Panc1 (cell line): ENCODE measurements around the gene CSTB.

Experiments
- CTCF ChIP-seq: fragments of 450-650 bp; IDR thresholded peaks from 2 replicates; pipeline ENCODE4 v1.5.1; 2017; ENCODE audit warnings: mild to moderate bottlenecking
- POLR2AphosphoS5 ChIP-seq: IDR thresholded peaks from 2 replicates; pipeline ENCODE4 v1.6.1; 2012; ENCODE audit warnings: mild to moderate bottlenecking, low read depth, low read length, moderate library complexity
- REST ChIP-seq, 2 experiments: IDR thresholded peaks; 2 replicates each; pipeline ENCODE4 v1.6.1; 2011 to 2012; ENCODE audit warnings: low read depth in 2 of 2, control low read depth in 1 of 2, low read length in 1 of 2, mild to moderate bottlenecking in 1 of 2, moderate library complexity in 1 of 2; ENCODE audit not compliant: insufficient read depth in 1 of 2
- SIN3A ChIP-seq: IDR thresholded peaks from 2 replicates; pipeline ENCODE4 v1.6.1; 2012; ENCODE audit warnings: low read depth, mild to moderate bottlenecking, low read length, moderate library complexity, borderline replicate concordance; ENCODE audit not compliant: insufficient read depth
- TCF7L2 ChIP-seq: IDR thresholded peaks from 2 replicates; pipeline ENCODE4 v1.6.1; 2011; ENCODE audit warnings: mild to moderate bottlenecking, low read depth, low read length, inconsistent platforms

GRCh38 chr21:43781846-43782245 is 5.7 kb upstream of the CSTB start:
- TF ChIP-seq CTCF (no peak), POLR2AphosphoS5 (no peak), REST (IDR thresholded peaks at IDR 0.05; ENCODE audit: insufficient read depth in 1 of 2, low read depth in 2 of 2, low read length in 1 of 2) (no peak), SIN3A (no peak), TCF7L2 (no peak)
